Measurements from ENCODE around the gene KCND1.

Gene KCND1

DNA sequence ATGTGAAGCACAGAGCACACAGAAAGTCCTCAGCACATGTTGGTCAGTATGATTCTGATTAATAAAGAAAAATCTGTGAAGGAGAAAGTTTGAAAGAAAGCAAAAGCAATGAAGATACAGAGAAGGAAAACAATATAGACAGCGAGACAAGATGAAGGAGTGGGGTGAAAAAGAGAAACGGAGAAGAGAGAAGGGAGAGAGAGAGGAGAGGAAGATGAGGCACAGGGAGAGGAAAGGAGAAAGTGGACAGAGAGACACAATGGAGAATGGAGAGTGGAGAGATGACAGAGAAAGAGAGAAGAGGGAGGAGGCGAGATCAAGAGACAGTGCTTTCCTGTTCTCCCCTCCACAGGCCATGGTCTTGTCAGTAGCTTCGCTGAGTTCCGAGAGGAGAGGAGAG is 3.9 kb upstream of the KCND1 start:
- Histone ChIP-seq H3K14ac (ENCODE audit: low read length) (no peak overlapping the region), H3K9ac (ENCODE audit: low read length) (no peak overlapping the region), H3K23ac (ENCODE audit: low read length) (no peak overlapping the region), H3K4ac (ENCODE audit: low read depth, low read length) (no peak overlapping the region), H2BK120ac (ENCODE audit: insufficient read depth, low read length, poor library complexity) (no peak overlapping the region), H2AK5ac (ENCODE audit: low read length) (no peak overlapping the region), H3K4me1 (ENCODE audit: control insufficient read depth in 1 of 2, insufficient read depth in 2 of 2, low read length in 2 of 2) (peaks cover 4 to 11% of the 10 kb centered on the region in 2 experiments), H3K4me3 (ENCODE audit: low read depth, low read length) (no peak overlapping the region), H3K18ac (ENCODE audit: low read length) (no peak overlapping the region), H3K4me2 (ENCODE audit: low read length) (no peak overlapping the region), H3K27ac (ENCODE audit: low read depth, low read length) (no peak overlapping the region), H3K79me1 (ENCODE audit: low read length) (no peaks in the 10 kb centered on the region), H3K79me2 (ENCODE audit: control insufficient read depth, insufficient read depth, low read length, poor library complexity) (no peaks in the 10 kb centered on the region), H2BK5ac (ENCODE audit: low read depth, low read length, poor library complexity) (no peak overlapping the region), H2BK12ac (ENCODE audit: low read length) (no peak overlapping the region), H4K12ac (ENCODE audit: low read depth, low read length) (no peak overlapping the region), H2AFZ (ENCODE audit: insufficient read depth, low read length, poor library complexity) (no peak overlapping the region), H3K27me3 (ENCODE audit: insufficient read depth, low read length) (no peaks in the 10 kb centered on the region), H4K91ac (ENCODE audit: low read depth, low read length) (no peak overlapping the region), H4K8ac (ENCODE audit: low read depth, low read length) (no peak overlapping the region), H3K36me3 (ENCODE audit: control insufficient read depth in 1 of 2, insufficient read depth in 2 of 2, low read length in 2 of 2) (peaks cover 21 to 31% of the 10 kb centered on the region in 2 experiments), H3K9me3 (ENCODE audit: insufficient read depth, low read depth, low read length) (no peaks in the 10 kb centered on the region)
- no peak for DNase-seq
- WGBS (ENCODE audit: extremely low coverage, insufficient coverage, insufficient read length), result 100% methylated on average over 2 of the region's 5 CpGs

- Histone ChIP-seq H3K27ac (ENCODE audit: low read depth, low read length) (no peak overlapping the region), H3K9ac (ENCODE audit: low read length) (no peak overlapping the region), H4K91ac (ENCODE audit: low read depth, low read length) (no peak overlapping the region), H3K79me1 (ENCODE audit: low read length) (no peaks in the 10 kb centered on the region), H3K23ac (ENCODE audit: low read length) (no peak overlapping the region), H4K8ac (ENCODE audit: low read depth, low read length) (no peak overlapping the region), H2BK5ac (ENCODE audit: low read depth, low read length, poor library complexity) (no peak overlapping the region), H2BK12ac (ENCODE audit: low read length) (no peak overlapping the region), H2BK120ac (ENCODE audit: insufficient read depth, low read length, poor library complexity) (no peak overlapping the region), H3K4me1 (ENCODE audit: control insufficient read depth in 1 of 2, insufficient read depth in 2 of 2, low read length in 2 of 2) (peaks cover 4 to 11% of the 10 kb centered on the region in 2 experiments), H3K4ac (ENCODE audit: low read depth, low read length) (no peak overlapping the region), H2AFZ (ENCODE audit: insufficient read depth, low read length, poor library complexity) (no peak overlapping the region), H3K18ac (ENCODE audit: low read length) (no peak overlapping the region), H3K4me2 (ENCODE audit: low read length) (no peak overlapping the region), H3K9me3 (ENCODE audit: insufficient read depth, low read depth, low read length) (no peaks in the 10 kb centered on the region), H4K12ac (ENCODE audit: low read depth, low read length) (no peak overlapping the region), H3K14ac (ENCODE audit: low read length) (no peak overlapping the region), H3K4me3 (ENCODE audit: low read depth, low read length) (no peak overlapping the region), H3K79me2 (ENCODE audit: control insufficient read depth, insufficient read depth, low read length, poor library complexity) (no peaks in the 10 kb centered on the region), H2AK5ac (ENCODE audit: low read length) (no peak overlapping the region), H3K27me3 (ENCODE audit: insufficient read depth, low read length) (no peaks in the 10 kb centered on the region), H3K36me3 (ENCODE audit: control insufficient read depth in 1 of 2, insufficient read depth in 2 of 2, low read length in 2 of 2) (peaks cover 21 to 31% of the 10 kb centered on the region in 2 experiments)
- no peak for DNase-seq
- no CpG with 5 or more reads among the region's 7 CpGs for WGBS (ENCODE audit: extremely low coverage, insufficient coverage, insufficient read length)
These were observed 3.4 kb upstream of the KCND1 start for GRCh38 chrX:48975041-48975440.

- no peak overlapping the region for H3K27ac ChIP-seq (ENCODE audit: low read depth, low read length)
- no peak overlapping the region for H3K4me2 ChIP-seq (ENCODE audit: low read length)
- no peaks in the 10 kb centered on the region for H3K27me3 ChIP-seq (ENCODE audit: insufficient read depth, low read length)
- H3K79me1 ChIP-seq (ENCODE audit: low read length), result no peaks in the 10 kb centered on the region
- H2AK5ac ChIP-seq (ENCODE audit: low read length), result no peak overlapping the region
- H3K18ac ChIP-seq (ENCODE audit: low read length), result no peak overlapping the region
- no peak overlapping the region for H3K4ac ChIP-seq (ENCODE audit: low read depth, low read length)
- no peak overlapping the region for H3K4me3 ChIP-seq (ENCODE audit: low read depth, low read length)
- no peak overlapping the region for H3K23ac ChIP-seq (ENCODE audit: low read length)
- no peak overlapping the region for H2BK5ac ChIP-seq (ENCODE audit: low read depth, low read length, poor library complexity)
- no peak overlapping the region for H4K8ac ChIP-seq (ENCODE audit: low read depth, low read length)
- H3K9ac ChIP-seq (ENCODE audit: low read length), result no peak overlapping the region
- no peak overlapping the region for H4K12ac ChIP-seq (ENCODE audit: low read depth, low read length)
- 100% methylated on average over 1 of the region's 2 CpGs for WGBS (ENCODE audit: extremely low coverage, insufficient coverage, insufficient read length)
- no peak overlapping the region for H4K91ac ChIP-seq (ENCODE audit: low read depth, low read length)
- peaks cover 4 to 11% of the 10 kb centered on the region in 2 experiments for H3K4me1 ChIP-seq (ENCODE audit: control insufficient read depth in 1 of 2, insufficient read depth in 2 of 2, low read length in 2 of 2)
- H3K14ac ChIP-seq (ENCODE audit: low read length), result no peak overlapping the region
- peaks cover 19 to 29% of the 10 kb centered on the region in 2 experiments for H3K36me3 ChIP-seq (ENCODE audit: control insufficient read depth in 1 of 2, insufficient read depth in 2 of 2, low read length in 2 of 2)
- no peak overlapping the region for H2BK120ac ChIP-seq (ENCODE audit: insufficient read depth, low read length, poor library complexity)
- no peak for DNase-seq
- no peak overlapping the region for H2BK12ac ChIP-seq (ENCODE audit: low read length)
- no peaks in the 10 kb centered on the region for H3K79me2 ChIP-seq (ENCODE audit: control insufficient read depth, insufficient read depth, low read length, poor library complexity)
- H2AFZ ChIP-seq (ENCODE audit: insufficient read depth, low read length, poor library complexity), result no peak overlapping the region
- H3K9me3 ChIP-seq (ENCODE audit: insufficient read depth, low read depth, low read length), result no peaks in the 10 kb centered on the region
These were observed 2.9 kb upstream of the KCND1 start for GRCh38 chrX:48974574-48974973.

DNA sequence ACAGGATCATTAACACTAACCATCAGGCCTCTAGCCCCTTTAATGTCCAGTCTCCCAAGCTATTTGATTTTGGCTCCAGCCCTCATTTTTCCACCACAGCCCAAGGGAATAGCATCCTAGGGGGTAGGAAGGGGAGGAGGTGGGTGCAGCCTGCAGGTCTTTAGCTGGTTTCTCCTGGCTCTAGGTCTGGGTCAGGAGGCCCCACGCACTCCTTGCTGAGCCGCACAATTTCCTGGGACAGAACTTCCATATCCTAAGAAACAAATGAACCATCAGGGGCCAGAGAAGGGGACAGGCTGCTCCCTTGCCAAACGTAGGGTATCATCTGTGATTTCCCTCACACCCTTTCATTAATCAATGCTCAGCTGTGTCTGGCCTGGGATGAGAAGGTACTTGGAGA is 2.4 kb upstream of the KCND1 start:
- no CpG with 5 or more reads among the region's 3 CpGs for WGBS (ENCODE audit: extremely low coverage, insufficient coverage, insufficient read length)

More for the DNA sequence above, 2.4 kb upstream of the KCND1 start:
- no peak overlapping the region for H3K23ac ChIP-seq (ENCODE audit: low read length)
- no peak overlapping the region for H2AK5ac ChIP-seq (ENCODE audit: low read length)
- H3K4me2 ChIP-seq (ENCODE audit: low read length), result no peak overlapping the region
- H3K4ac ChIP-seq (ENCODE audit: low read depth, low read length), result no peak overlapping the region
- no peak overlapping the region for H4K91ac ChIP-seq (ENCODE audit: low read depth, low read length)
- DNase-seq, result no peak
- H3K14ac ChIP-seq (ENCODE audit: low read length), result no peak overlapping the region
- no peak overlapping the region for H2BK5ac ChIP-seq (ENCODE audit: low read depth, low read length, poor library complexity)
- no peaks in the 10 kb centered on the region for H3K79me1 ChIP-seq (ENCODE audit: low read length)
- H4K8ac ChIP-seq (ENCODE audit: low read depth, low read length), result no peak overlapping the region
- H2BK120ac ChIP-seq (ENCODE audit: insufficient read depth, low read length, poor library complexity), result no peak overlapping the region
- no peaks in the 10 kb centered on the region for H3K79me2 ChIP-seq (ENCODE audit: control insufficient read depth, insufficient read depth, low read length, poor library complexity)
- no peak overlapping the region for H3K9ac ChIP-seq (ENCODE audit: low read length)
- no peaks in the 10 kb centered on the region for H3K27me3 ChIP-seq (ENCODE audit: insufficient read depth, low read length)
- H3K9me3 ChIP-seq (ENCODE audit: insufficient read depth, low read depth, low read length), result no peaks in the 10 kb centered on the region
- no peak overlapping the region for H4K12ac ChIP-seq (ENCODE audit: low read depth, low read length)
- peaks cover 4 to 11% of the 10 kb centered on the region in 2 experiments for H3K4me1 ChIP-seq (ENCODE audit: control insufficient read depth in 1 of 2, insufficient read depth in 2 of 2, low read length in 2 of 2)
- no peak overlapping the region for H2BK12ac ChIP-seq (ENCODE audit: low read length)
- H3K4me3 ChIP-seq (ENCODE audit: low read depth, low read length), result no peak overlapping the region
- peaks cover 18 to 29% of the 10 kb centered on the region in 2 experiments for H3K36me3 ChIP-seq (ENCODE audit: control insufficient read depth in 1 of 2, insufficient read depth in 2 of 2, low read length in 2 of 2)
- no peak overlapping the region for H2AFZ ChIP-seq (ENCODE audit: insufficient read depth, low read length, poor library complexity)
- H3K27ac ChIP-seq (ENCODE audit: low read depth, low read length), result no peak overlapping the region
- H3K18ac ChIP-seq (ENCODE audit: low read length), result no peak overlapping the region

Data from trophoblast cell (in vitro differentiated cells and primary cell).